ENCODE results near the gene SHC1.

- TF ChIP-seq, protein P1, sequence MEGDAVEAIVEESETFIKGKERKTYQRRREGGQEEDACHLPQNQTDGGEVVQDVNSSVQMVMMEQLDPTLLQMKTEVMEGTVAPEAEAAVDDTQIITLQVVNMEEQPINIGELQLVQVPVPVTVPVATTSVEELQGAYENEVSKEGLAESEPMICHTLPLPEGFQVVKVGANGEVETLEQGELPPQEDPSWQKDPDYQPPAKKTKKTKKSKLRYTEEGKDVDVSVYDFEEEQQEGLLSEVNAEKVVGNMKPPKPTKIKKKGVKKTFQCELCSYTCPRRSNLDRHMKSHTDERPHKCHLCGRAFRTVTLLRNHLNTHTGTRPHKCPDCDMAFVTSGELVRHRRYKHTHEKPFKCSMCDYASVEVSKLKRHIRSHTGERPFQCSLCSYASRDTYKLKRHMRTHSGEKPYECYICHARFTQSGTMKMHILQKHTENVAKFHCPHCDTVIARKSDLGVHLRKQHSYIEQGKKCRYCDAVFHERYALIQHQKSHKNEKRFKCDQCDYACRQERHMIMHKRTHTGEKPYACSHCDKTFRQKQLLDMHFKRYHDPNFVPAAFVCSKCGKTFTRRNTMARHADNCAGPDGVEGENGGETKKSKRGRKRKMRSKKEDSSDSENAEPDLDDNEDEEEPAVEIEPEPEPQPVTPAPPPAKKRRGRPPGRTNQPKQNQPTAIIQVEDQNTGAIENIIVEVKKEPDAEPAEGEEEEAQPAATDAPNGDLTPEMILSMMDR (IDR thresholded peaks at IDR 0.05): no peak
- no peak for TF ChIP-seq EZH2 (IDR thresholded peaks at IDR 0.05; ENCODE audit: borderline replicate concordance, insufficient read depth, low read depth, low read length, poor library complexity, severe bottlenecking)
Observed at GRCh38 chr1:154941333-154942013, 29.1 kb downstream of the SHC1 start.

Measured in B cell (primary cell).